Activated CD4-positive, alpha-beta memory T cell treated with anti-CD3 and anti-CD28 coated beads, Interleukin-2, amount 10 ng/mL, durations not matched to agents 7 days and 5 days (primary cell): ENCODE results near the gene ACSM2B. TPM values are rescaled to one million over a fixed set of nuclear protein-coding genes. Genes with fewer than 3 reads are reported as not detected.
"Not testable (repeated sequence)": the region's sequence is repeated elsewhere in the genome, so short reads cannot be mapped to it uniquely, and the experiment has no call there.

Experiments used
- CTCF ChIA-PET: fragments of 350-600 bp; sonication (Branson Sonifier 250); formaldehyde crosslinking; loops from one replicate; lab custom pipeline; 2021; ENCODE audit warnings: antibody characterized with exemption, inconsistent platforms; lab: Charles Lee
- POLR2A ChIA-PET: fragments of 350-600 bp; sonication (Branson Sonifier 250); formaldehyde crosslinking; loops from one replicate; lab custom pipeline; 2021; ENCODE audit warnings: antibody characterized with exemption; lab: Charles Lee
- DNase-seq: peaks from one replicate; pipeline ENCODE4 v3.0.0-alpha.2; 2020
- H3K27ac Mint-ChIP-seq: one replicate; pipeline ENCODE4 v1.8.0; 2021; ENCODE audit warnings: mild to moderate bottlenecking, mixed read lengths
- H3K27me3 Mint-ChIP-seq: one replicate; pipeline ENCODE4 v1.8.0; 2021; ENCODE audit warnings: mixed read lengths
- H3K36me3 Mint-ChIP-seq: one replicate; pipeline ENCODE4 v1.8.0; 2021; ENCODE audit warnings: low read depth, mixed read lengths
- H3K4me1 Mint-ChIP-seq: one replicate; pipeline ENCODE4 v1.8.0; 2021; ENCODE audit warnings: mixed read lengths
- H3K4me3 Mint-ChIP-seq: one replicate; pipeline ENCODE4 v1.8.0; 2021; ENCODE audit warnings: mild to moderate bottlenecking, mixed read lengths
- H3K9me3 Mint-ChIP-seq: one replicate; pipeline ENCODE4 v1.8.0; 2021; ENCODE audit warnings: mixed read lengths
- total RNA-seq, 2 experiments: library from RNA; stranded (reverse); gene quantifications; one replicate each; pipeline ENCODE4 v1.2.3, GENCODE V29; 2021

Gene ACSM2B, protein sequence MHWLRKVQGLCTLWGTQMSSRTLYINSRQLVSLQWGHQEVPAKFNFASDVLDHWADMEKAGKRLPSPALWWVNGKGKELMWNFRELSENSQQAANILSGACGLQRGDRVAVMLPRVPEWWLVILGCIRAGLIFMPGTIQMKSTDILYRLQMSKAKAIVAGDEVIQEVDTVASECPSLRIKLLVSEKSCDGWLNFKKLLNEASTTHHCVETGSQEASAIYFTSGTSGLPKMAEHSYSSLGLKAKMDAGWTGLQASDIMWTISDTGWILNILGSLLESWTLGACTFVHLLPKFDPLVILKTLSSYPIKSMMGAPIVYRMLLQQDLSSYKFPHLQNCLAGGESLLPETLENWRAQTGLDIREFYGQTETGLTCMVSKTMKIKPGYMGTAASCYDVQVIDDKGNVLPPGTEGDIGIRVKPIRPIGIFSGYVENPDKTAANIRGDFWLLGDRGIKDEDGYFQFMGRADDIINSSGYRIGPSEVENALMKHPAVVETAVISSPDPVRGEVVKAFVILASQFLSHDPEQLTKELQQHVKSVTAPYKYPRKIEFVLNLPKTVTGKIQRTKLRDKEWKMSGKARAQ
- total RNA-seq: not detected

DNA sequence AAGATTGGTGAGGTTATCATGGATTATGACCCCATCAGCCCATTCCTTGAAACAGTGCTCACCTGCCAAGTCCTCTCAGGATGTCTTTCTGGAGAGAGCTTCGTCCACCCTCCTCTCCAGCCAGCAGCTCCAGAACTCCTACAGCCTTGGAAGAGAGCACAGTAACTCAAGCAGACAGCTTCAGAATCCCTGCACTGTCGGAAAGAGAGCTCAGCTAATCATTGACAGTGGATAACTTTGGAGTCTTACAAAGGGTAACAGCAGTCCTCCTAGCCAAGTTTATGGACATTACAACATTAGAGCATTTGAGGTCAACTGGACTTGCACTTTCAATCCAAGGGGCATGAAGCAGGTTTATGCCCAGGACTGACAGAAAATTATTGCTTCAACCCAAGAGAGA, at the start of gene ACSM2B:
Gene ACSM2B (minus strand): TSS at position 223 of the 400 bp plus-strand sequence. CDS start 11,522 bp downstream, outside the sequence.
- H3K4me3 Mint-ChIP-seq, CTCF ChIA-PET, H3K27me3 Mint-ChIP-seq, H3K36me3 Mint-ChIP-seq, DNase-seq, H3K4me1 Mint-ChIP-seq, H3K9me3 Mint-ChIP-seq, POLR2A ChIA-PET, H3K27ac Mint-ChIP-seq: not testable (repeated sequence)

DNA sequence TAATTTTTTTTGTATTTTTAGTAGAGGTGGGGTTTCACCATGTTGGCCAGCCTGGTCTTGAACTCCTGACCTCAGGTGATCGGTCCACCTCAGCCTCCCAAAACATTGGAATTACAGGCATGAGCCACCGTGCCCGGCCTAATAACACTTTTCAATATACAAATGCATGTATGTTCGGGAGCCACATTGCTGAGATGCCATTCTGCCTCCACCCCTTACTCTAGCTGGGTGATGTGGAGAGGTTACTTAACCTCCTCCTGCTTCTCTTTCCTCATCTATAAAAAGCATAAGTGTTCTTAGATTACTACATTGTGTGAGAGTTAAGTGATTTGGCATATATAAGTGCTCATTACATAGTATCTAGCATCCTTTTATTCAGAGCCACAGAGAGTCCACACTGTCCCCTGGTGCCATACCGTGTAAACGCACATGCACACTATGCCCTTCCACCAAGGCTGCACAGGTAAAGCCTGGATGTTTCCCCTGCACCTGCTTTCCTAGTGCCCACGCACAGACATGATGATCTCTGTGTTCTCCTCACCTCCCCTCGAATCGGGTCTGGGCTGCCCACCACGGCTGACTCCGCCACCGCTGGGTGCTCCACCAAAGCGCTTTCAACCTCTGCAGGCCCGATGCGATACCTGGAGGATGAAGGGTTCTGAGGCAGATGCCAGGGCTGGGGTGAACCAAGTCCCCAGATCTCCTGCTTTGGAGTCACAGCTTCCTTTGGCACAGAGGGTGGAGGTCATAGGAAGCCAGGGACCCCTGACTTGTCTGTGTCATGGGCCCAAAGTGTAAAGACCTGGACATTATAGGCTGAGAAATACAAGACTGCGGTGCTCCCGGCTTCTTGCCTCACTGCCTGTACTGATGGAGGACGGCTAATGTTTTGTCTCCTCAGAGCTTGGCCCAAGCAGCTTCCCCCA, 49.0 kb upstream of the ACSM2B start:
- H3K9me3 Mint-ChIP-seq: no peaks in the 10 kb centered on the region
- no peak overlapping the region for H3K27ac Mint-ChIP-seq
- no peaks in the 10 kb centered on the region for H3K27me3 Mint-ChIP-seq
- H3K4me3 Mint-ChIP-seq: no peak overlapping the region
- no peaks in the 10 kb centered on the region for H3K36me3 Mint-ChIP-seq
- DNase-seq: no peak
- CTCF ChIA-PET: no interaction called here
- POLR2A ChIA-PET: no interaction called here
- H3K4me1 Mint-ChIP-seq: no peaks in the 10 kb centered on the region

DNA sequence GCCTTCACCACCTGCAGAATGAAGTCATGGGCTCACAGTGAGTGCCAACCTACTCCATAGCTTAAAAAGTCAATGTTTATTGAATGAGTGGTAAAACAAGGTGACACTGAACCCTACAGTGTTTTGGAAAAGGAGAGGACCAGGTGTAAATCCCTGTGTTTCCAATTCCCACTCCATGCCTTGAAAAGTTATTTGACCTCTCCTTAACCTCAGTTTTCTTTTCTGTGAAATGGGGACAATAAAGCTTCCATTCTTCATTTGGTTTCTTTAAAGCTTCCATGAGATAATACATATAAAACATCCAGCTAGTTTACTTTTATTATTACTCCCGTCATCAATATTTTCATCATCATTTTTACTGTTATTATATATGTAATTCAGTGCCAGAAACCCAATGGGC, 48.0 kb upstream of the ACSM2B start:
- H3K4me3 Mint-ChIP-seq: no peak overlapping the region
- H3K27ac Mint-ChIP-seq: no peak overlapping the region
- H3K9me3 Mint-ChIP-seq: no peaks in the 10 kb centered on the region
- ChIA-PET POLR2A (no interaction called here), CTCF (no interaction called here)
- H3K4me1 Mint-ChIP-seq: no peaks in the 10 kb centered on the region
- H3K36me3 Mint-ChIP-seq: no peaks in the 10 kb centered on the region
- H3K27me3 Mint-ChIP-seq: peaks cover 2% of the 10 kb centered on the region
- DNase-seq: no peak

DNA sequence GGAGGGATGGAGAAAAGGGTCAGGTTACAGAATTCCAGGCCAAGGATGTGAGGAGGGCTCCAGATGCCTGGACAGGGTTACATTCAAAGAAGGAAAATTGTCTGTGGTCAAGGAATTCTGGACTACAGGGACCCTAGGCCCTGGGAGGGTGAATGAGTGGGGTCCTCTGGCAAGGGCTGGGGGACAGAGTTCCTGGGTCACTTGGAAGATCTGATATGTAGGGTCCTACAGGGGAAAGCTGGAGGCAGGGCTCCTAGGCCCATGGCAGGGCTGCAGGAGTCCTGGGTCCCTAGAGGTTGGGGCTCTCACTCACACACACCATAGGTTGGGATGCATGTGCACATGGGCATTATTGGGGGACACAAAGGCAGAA, 46.3 kb upstream of the ACSM2B start:
- H3K36me3 Mint-ChIP-seq: no peaks in the 10 kb centered on the region
- no peaks in the 10 kb centered on the region for H3K9me3 Mint-ChIP-seq
- no peak overlapping the region for H3K27ac Mint-ChIP-seq
- CTCF ChIA-PET: no interaction called here
- DNase-seq: no peak
- no peaks in the 10 kb centered on the region for H3K4me1 Mint-ChIP-seq
- peaks cover 11% of the 10 kb centered on the region for H3K27me3 Mint-ChIP-seq
- H3K4me3 Mint-ChIP-seq: no peak overlapping the region
- POLR2A ChIA-PET: no interaction called here

DNA sequence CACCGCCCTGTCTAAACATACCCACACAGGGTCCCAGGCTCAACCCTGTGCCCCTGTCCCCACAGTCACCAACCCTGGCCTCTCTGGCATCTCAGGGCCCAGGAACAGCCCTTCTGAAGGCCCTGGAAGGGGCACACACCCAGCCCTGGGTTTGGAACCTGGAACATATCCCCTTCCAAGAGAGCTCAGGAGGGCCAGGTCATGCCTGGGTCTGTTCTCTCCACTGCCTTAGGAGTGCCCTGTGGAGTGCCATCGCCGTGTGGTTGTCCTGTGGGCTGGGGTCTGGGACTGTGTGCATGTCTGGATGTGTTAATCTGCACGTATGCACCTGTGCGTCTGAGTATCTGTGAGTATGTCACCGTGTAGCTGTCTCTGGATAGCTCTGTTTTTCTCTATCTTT, 45.2 kb upstream of the ACSM2B start:
- no peaks in the 10 kb centered on the region for H3K36me3 Mint-ChIP-seq
- no peak overlapping the region for H3K4me3 Mint-ChIP-seq
- H3K27ac Mint-ChIP-seq: no peak overlapping the region
- CTCF ChIA-PET: no interaction called here
- H3K27me3 Mint-ChIP-seq: peaks cover 16% of the 10 kb centered on the region
- H3K9me3 Mint-ChIP-seq: no peaks in the 10 kb centered on the region
- no peak for DNase-seq
- POLR2A ChIA-PET: no interaction called here
- no peaks in the 10 kb centered on the region for H3K4me1 Mint-ChIP-seq

DNA sequence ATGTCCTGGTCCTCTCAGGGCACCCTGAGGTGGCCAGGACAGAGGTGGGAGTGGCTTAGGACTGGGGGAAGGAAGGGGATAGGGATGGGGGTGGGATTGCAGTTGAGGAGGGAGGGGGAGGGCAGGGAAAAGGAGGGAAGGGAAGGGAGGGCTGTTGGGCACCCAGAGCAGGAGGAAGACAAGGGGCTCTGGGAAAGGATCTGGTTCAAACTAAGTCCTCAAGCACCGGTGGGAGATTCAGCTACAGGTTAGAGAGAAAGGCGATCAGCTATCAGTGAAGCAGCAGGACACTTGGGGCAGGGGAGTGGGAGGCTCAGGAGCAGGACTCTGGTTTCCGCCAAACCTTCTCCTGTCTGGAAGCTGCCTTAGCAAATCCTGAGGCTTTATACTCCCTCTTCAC, 44.6 kb upstream of the ACSM2B start:
- no peak for DNase-seq
- H3K4me3 Mint-ChIP-seq: no peak overlapping the region
- ChIA-PET POLR2A (no interaction called here), CTCF (no interaction called here)
- no peaks in the 10 kb centered on the region for H3K36me3 Mint-ChIP-seq
- H3K27me3 Mint-ChIP-seq: peaks cover 18% of the 10 kb centered on the region
- H3K27ac Mint-ChIP-seq: no peak overlapping the region
- H3K9me3 Mint-ChIP-seq: no peaks in the 10 kb centered on the region
- H3K4me1 Mint-ChIP-seq: no peaks in the 10 kb centered on the region

DNA sequence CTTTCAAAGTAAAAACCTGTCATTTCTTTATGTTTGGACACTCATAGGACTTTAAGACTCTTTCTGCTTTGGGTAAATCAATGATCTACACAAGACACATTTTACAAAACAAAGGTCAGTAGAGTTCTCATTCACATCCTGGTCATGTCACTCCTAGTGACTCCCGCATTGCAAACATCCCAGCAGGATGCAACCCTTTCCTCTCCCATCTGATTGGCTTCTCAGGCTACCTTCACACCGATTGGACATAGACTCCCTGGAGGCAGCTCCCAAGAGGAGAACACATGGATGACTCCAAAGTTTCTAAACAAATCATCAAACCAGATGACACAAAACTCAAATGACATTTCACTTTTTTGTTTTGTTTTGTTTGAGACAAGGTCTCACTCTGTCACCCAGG, 43.8 kb upstream of the ACSM2B start:
- no peak for DNase-seq
- Mint-ChIP-seq H3K27ac (no peak overlapping the region), H3K36me3 (no peaks in the 10 kb centered on the region), H3K4me3 (no peak overlapping the region), H3K4me1 (no peaks in the 10 kb centered on the region), H3K9me3 (no peaks in the 10 kb centered on the region), H3K27me3 (peaks cover 18% of the 10 kb centered on the region)
- ChIA-PET CTCF (no interaction called here), POLR2A (no interaction called here)

DNA sequence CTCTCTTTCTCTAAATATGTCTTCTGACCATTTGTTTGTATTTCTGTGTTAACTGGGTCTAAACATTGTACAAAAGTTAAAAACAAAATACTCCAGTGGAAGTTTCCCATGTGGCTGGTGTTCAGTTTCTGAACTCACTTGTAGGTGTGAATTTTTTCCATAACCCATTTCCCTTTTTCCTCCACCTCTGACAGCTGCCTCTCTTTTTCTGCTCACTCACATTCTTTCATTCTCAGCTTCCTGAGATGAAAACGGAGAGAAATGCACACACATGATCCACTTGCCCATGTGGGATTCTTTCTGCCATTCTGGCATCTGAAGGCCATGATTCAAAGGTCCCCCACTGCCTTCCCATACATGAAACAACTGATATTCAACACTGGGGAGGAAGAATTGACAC, 41.1 kb upstream of the ACSM2B start:
- Mint-ChIP-seq H3K27ac (no peak overlapping the region), H3K36me3 (no peaks in the 10 kb centered on the region), H3K9me3 (no peaks in the 10 kb centered on the region), H3K4me1 (no peaks in the 10 kb centered on the region), H3K27me3 (peaks cover 18% of the 10 kb centered on the region), H3K4me3 (no peak overlapping the region)
- POLR2A ChIA-PET: no interaction called here
- CTCF ChIA-PET: no interaction called here
- no peak for DNase-seq

DNA sequence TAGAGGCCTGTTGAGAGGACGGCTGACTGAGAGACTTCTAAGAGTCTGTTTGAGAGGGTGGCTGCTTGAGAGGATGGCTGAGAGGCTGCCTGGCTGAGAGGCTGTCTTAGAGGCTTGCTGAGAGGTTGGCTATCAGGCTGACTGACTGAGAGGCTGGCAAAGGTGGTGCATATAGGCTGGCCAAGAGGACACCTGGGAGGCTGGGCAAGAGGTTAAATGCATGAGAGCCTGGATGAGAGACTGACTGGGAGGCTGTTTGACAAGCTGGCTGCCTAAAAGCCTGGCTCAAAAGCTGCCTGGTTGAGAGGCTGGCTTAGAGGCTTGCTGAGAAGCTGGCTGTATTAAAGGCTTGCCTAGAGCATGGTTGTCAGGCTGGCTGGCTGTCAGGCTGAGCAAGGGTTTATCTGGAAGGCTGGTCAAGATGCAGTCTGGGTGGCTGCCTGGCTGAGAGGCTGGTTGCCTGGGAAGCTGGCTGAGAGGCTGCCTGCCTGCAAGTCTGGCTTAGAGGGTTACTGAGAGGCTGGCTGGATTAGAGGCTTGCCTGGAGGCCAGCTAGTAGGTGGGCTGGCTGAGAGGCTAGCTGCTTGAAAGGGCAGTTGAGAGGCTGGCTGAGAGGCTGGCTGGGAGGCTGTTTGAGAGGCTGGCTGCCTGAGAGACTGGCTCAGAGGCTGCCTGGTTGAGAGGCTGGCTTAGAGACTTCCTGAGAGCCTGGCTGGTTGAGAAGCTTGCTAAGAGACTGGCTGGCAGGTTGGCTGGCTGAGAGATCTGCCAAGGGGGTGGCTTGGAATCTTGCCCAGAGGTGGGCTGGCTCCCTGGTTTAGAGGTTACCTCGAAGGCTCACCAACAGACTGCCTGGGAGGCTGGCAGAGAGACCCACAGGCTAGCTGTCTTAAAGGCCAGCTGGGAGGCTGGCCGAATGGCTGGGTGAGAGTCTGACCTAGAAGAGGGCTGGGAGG, 38.3 kb upstream of the ACSM2B start:
- Mint-ChIP-seq H3K27me3 (peaks cover 22% of the 10 kb centered on the region), H3K9me3 (no peaks in the 10 kb centered on the region), H3K27ac (no peak overlapping the region), H3K4me3 (no peak overlapping the region), H3K4me1 (no peaks in the 10 kb centered on the region), H3K36me3 (no peaks in the 10 kb centered on the region)
- no peak for DNase-seq
- CTCF ChIA-PET: no interaction called here
- POLR2A ChIA-PET: no interaction called here

DNA sequence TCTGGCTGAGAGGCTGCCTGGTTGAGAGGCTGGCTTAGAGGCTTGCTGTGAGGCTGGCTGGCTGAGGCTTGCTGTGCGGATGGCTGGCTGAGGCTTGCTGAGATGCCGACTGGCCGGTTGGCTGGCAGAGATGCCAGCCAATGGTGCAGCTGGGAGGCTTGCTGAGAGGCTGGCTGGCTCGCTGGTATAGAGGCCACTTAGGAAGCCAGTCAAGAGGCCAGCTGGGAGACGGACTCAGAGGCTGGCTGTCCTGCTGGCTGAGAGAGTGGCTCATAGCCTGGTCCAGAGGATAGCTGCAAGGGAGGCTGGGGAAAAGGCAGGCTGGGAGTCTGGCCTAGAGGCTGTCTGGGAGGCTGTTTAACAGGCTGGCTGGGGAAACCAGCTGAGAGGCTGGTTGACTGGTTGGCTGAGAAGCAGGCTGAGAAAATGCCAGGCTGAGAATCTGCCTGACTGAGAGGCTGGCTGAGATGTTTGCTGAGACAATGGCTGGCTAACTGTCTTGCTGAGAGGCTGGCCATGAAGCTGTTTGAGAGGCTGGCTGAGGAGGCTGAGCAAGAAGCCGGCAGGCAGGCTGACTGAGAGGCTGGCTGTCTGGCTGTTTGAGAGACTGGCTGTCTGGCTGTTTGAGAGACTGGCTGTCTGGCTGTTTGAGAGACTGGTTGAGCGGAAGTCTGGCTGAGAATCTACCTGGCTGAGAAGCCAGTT, 37.5 kb upstream of the ACSM2B start:
- Mint-ChIP-seq H3K27me3 (peaks cover 19% of the 10 kb centered on the region), H3K36me3 (no peaks in the 10 kb centered on the region), H3K4me3 (no peak overlapping the region), H3K9me3 (no peaks in the 10 kb centered on the region), H3K4me1 (no peaks in the 10 kb centered on the region), H3K27ac (no peak overlapping the region)
- ChIA-PET POLR2A (no interaction called here), CTCF (no interaction called here)
- no peak for DNase-seq

DNA sequence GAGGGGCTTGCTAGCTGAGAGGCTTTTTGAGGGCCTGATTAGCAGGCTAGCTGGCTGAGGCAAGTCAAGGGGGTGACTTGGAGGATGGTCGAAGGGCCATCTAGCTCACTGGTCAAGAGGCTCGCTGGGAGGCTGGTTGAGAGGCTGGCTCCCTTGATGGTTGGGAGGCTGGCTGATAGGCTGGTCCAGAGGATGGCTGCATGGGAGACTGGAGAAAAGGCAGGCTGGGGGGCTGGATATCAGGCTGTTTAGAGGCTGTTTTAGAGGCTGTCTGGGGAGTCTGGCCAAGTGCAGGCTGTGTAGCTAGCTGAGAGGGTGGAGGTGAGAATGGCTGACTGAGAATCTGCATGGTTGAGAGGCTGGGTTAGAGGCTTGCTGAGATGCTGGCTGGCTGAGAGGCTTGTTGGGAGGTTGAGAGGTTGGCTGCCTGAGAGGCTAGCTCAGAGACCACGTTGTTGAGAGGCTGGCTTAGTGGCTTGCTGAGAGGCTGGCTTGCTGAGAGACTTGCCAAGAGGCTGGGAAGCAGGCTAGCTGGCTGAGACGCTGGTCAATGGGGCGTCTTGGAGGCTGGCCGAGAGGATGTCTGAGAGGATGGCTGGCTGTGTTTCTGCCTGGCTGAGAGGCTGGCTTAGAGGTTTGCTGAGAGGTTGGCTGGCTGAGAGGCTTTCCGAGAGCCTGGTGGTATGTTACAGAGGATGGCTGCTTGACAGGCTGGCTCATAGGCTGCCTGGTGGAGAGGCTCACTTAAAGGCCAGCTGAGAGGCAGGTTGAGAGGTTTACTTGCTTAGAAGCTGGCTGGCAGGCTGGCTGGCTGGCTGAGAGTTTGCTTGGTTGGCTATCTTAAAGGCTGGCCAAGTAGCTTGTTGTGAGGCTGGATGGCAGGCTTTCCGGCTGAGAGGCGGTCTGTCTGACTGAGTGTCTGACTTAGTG, 36.6 kb upstream of the ACSM2B start:
- POLR2A ChIA-PET: no interaction called here
- no peak overlapping the region for H3K27ac Mint-ChIP-seq
- no peaks in the 10 kb centered on the region for H3K9me3 Mint-ChIP-seq
- H3K27me3 Mint-ChIP-seq: peaks cover 18% of the 10 kb centered on the region
- no peaks in the 10 kb centered on the region for H3K36me3 Mint-ChIP-seq
- CTCF ChIA-PET: no interaction called here
- no peaks in the 10 kb centered on the region for H3K4me1 Mint-ChIP-seq
- no peak overlapping the region for H3K4me3 Mint-ChIP-seq
- no peak for DNase-seq
